ENCODE results near the gene NLGN1.

GRCh38 chr3:174062923-174063322, 665.4 kb downstream of the NLGN1 start:
- no peak for TF ChIP-seq POLR2A (IDR thresholded peaks at IDR 0.05)
- TF ChIP-seq CTCF (IDR thresholded peaks at IDR 0.05), result no peak
- no peak for TF ChIP-seq EP300 (IDR thresholded peaks at IDR 0.05)

Data from suprapubic skin (tissue), 3 donors.